GM12891 (cell line): ENCODE results near the gene PRKAG3.

ENCODE experiments used
- DNase-seq: peaks from one replicate; pipeline ENCODE4 v3.0.0; 2011; ENCODE audit warnings: low spot score; ENCODE audit not compliant: insufficient read length
- FAIRE-seq: peaks from 2 replicates; lab custom pipeline; 2011; peaks lifted over from hg19 to GRCh38; lab: Jason Lieb, UNC
- PAX5 ChIP-seq: IDR thresholded peaks from 2 replicates; pipeline ENCODE4 v1.6.1; 2011; ENCODE audit warnings: low read length, moderate library complexity, mild to moderate bottlenecking; ENCODE audit not compliant: insufficient read depth, severe bottlenecking
- POLR2A ChIP-seq: IDR thresholded peaks from 2 replicates; pipeline ENCODE4 v1.6.1; 2011; ENCODE audit warnings: low read depth, low read length, control low read depth
- POLR2AphosphoS5 ChIP-seq: IDR thresholded peaks from 2 replicates; pipeline ENCODE4 v1.6.1; 2011; ENCODE audit warnings: low read depth, low read length, control low read depth
- POU2F2 ChIP-seq: IDR thresholded peaks from 2 replicates; pipeline ENCODE4 v1.6.1; 2011; ENCODE audit warnings: low read depth, mild to moderate bottlenecking, control low read depth, low read length, moderate library complexity
- SPI1 ChIP-seq: IDR thresholded peaks from 2 replicates; pipeline ENCODE4 v1.6.1; 2011; ENCODE audit warnings: low read depth, low read length, control low read depth
- TAF1 ChIP-seq: IDR thresholded peaks from 2 replicates; pipeline ENCODE4 v1.6.1; 2011; ENCODE audit warnings: low read depth, low read length, control low read depth

The PRKAG3 gene

GRCh38 chr2:218809515-218809914 lies 22.1 kb downstream of the PRKAG3 start:
- DNase-seq (no peak), FAIRE-seq (no peak)
- TF ChIP-seq TAF1 = no peak
- no peak for TF ChIP-seq POU2F2
- TF ChIP-seq PAX5 = no peak
- no peak for TF ChIP-seq SPI1
- no peak for TF ChIP-seq POLR2A
- no peak for TF ChIP-seq POLR2AphosphoS5

GRCh38 chr2:218807626-218808025 lies 24.0 kb downstream of the PRKAG3 start:
- FAIRE-seq (no peak), DNase-seq (no peak)
- TF ChIP-seq POU2F2 (no peak), PAX5 (no peak), SPI1 (no peak), TAF1 (no peak), POLR2A (no peak), POLR2AphosphoS5 (no peak)

GRCh38 chr2:218806346-218806978 lies 25.1 kb downstream of the PRKAG3 start:
- DNase-seq (no peak), FAIRE-seq (peak; percentile 69)
- TF ChIP-seq TAF1 (no peak), POLR2A (no peak), SPI1 (no peak), POLR2AphosphoS5 (no peak), POU2F2 (no peak), PAX5 (no peak)

GRCh38 chr2:218805627-218806026 lies 26.0 kb downstream of the PRKAG3 start:
- TF ChIP-seq PAX5 = no peak
- no peak for TF ChIP-seq POLR2A
- no peak for TF ChIP-seq POLR2AphosphoS5
- TF ChIP-seq TAF1 = no peak
- TF ChIP-seq POU2F2 = no peak
- no peak for TF ChIP-seq SPI1
- DNase-seq (no peak), FAIRE-seq (peak; percentile 50)

- TF ChIP-seq POLR2AphosphoS5 (no peak), POLR2A (no peak), SPI1 (no peak), PAX5 (no peak), POU2F2 (no peak), TAF1 (no peak)
- DNase-seq = no peak
- no peak for FAIRE-seq
Measured at GRCh38 chr2:218804817-218805216, 26.8 kb downstream of the PRKAG3 start.

- no peak for DNase-seq
Measured at GRCh38 chr2:218802386-218802994, 29.1 kb downstream of the PRKAG3 start.

GRCh38 chr2:218799990-218800389 lies 31.6 kb downstream of the PRKAG3 start:
- FAIRE-seq = no peak
- no peak for DNase-seq
- TF ChIP-seq POLR2AphosphoS5 = no peak
- no peak for TF ChIP-seq TAF1
- TF ChIP-seq POU2F2 = no peak

More at GRCh38 chr2:218802386-218802994, 29.1 kb downstream of the PRKAG3 start:
- TF ChIP-seq POLR2AphosphoS5 (no peak), TAF1 (no peak), POU2F2 (no peak)
- no peak for FAIRE-seq

- no peak for TF ChIP-seq TAF1
- TF ChIP-seq POLR2A = no peak
- TF ChIP-seq SPI1 = no peak
- TF ChIP-seq PAX5 = no peak
- TF ChIP-seq POLR2AphosphoS5 = no peak
- no peak for TF ChIP-seq POU2F2
- DNase-seq (no peak), FAIRE-seq (no peak)
Measured at GRCh38 chr2:218798767-218799504, 32.7 kb downstream of the PRKAG3 start.

GRCh38 chr2:218796691-218797090 lies 34.9 kb downstream of the PRKAG3 start:
- DNase-seq (no peak), FAIRE-seq (no peak)
- TF ChIP-seq PAX5 (no peak), SPI1 (no peak), POLR2AphosphoS5 (no peak), POU2F2 (no peak), POLR2A (no peak), TAF1 (no peak)

- no peak for TF ChIP-seq POLR2A
- TF ChIP-seq SPI1 = no peak
- TF ChIP-seq POLR2AphosphoS5 = no peak
- FAIRE-seq (no peak), DNase-seq (no peak)
Measured at GRCh38 chr2:218792433-218792832, 39.2 kb downstream of the PRKAG3 start.
